Measurements from ENCODE around the gene HAAO.
"Not testable (repeated sequence)": the region's sequence is repeated elsewhere in the genome, so short reads cannot be mapped to it uniquely, and the experiment has no call there.

The HAAO gene

DNA sequence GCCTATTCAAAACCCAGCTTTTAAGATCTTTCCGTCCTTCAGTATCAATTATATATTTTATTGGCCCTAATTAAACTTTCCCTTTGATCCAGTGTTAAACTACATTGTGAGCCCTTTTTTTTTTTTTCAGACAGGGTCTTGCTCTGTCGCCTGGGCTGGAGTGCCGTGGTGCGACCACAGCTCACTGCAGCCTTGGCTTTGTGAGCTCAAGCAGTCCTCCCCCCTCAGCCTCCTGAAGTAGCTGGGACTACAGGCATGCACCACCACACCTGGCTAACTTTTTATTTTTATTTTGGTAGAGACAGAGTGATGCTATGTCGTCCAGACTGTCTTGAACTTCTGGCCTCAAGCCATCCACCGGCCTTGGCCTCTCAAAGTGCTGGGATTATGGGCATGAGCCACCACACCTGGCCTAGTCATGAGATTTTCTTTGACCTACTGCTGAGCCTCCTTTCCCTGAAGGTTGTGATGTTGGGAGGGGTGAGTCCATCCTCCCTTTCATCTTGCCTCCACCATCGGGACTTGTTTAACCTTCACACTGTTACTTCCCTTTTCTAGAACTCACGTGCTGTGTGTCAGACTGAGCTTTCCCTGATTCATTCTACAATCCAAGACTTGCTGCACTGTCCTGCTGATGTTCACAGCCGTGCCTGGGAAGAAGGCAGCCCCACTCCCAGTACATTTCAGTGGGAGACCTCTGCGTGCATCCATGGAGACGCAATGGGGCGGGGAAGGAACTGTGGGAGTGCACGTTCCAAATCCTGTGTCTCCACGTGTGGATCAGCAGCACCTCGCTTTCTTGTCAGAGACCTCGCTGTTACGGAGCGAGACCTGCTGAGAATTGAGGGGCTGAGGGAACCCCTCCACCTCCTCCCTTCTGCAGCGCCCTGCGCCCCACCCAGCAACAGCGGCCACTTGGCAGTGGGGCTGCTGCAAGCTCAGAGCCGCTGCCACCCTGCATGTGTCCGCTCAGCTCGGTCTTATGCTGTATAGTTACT is 39.3 kb downstream of the HAAO start:
- DNase-seq (ENCODE audit: low read depth in 2 of 2, low spot score in 1 of 2): no peak

- no peak for DNase-seq (ENCODE audit: low read depth in 2 of 2, low spot score in 1 of 2)
Measured at GRCh38 chr2:42752314-42752713, 40.1 kb downstream of the HAAO start.

GRCh38 chr2:42748840-42749239 is 43.5 kb downstream of the HAAO start:
- no peak for DNase-seq (ENCODE audit: low read depth in 2 of 2, low spot score in 1 of 2)

DNA sequence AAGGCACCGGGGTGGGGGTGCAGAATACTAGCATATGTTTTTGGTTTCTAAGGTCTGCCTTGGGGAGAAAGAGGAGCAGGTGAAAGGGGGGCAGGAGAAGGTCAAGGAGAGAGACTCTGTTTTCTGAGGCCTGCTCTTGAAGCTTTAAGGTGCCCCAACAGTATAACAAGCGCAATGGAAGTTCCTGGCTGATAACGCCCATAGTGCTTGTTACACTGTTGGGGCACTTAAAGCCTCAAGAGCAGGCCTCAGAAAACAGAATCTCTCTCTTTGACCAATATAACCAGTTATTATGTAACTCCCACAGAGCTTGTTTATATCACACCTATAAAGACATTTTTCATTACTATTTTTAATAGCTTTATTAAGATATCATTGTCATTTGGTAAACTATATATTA is 45.0 kb downstream of the HAAO start:
- no peak for DNase-seq (ENCODE audit: low read depth in 2 of 2, low spot score in 1 of 2)

- DNase-seq (ENCODE audit: low read depth in 2 of 2, low spot score in 1 of 2): no peak
Measured at GRCh38 chr2:42744545-42745082, 47.8 kb downstream of the HAAO start.

GRCh38 chr2:42743659-42743990 is 48.8 kb downstream of the HAAO start:
- DNase-seq (ENCODE audit: low read depth in 2 of 2, low spot score in 1 of 2): no peak

DNA sequence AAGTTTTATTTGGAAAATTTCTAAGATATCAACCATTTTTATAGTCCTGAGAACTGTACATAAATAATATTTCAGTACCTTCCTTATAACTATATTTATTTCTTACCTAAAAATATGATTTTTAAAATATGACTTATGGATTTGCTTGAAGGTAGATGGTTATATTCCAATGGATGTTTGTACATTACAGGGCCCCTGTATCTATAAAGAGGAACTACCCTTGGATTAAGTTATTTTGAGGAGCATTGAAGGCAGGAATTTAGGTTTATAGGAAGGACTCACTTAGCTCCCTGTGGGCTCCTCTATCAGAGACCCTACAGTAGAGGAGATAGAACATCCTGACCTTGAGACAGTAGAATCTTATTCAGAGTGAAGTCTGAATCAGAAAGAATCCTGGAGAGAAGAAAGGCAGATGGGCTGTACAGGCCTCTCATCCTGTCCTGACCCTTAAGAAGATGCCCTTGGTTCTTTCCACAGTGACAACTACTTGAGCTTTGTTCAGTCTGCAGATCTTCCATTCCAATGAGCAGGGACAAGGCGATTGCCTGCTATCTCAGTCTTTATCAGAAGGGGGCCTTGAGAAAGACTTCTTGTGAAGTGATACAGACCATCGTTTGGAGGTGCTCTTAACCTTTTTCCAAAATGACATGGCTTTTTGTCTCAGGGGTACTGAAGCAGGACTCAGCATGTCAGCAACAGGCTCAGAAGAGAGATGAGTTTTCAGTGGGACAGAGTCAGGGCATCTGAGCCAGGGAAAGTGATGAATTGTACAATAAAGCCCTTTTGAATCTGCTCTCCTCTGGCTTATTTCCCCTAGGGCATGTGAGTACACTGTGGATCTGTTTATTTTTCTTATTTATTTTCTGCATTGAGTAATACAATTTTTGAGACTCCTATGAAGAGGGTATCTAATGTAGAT is 49.4 kb downstream of the HAAO start:
- no peak for DNase-seq (ENCODE audit: low read depth in 2 of 2, low spot score in 1 of 2)

- DNase-seq (ENCODE audit: low read depth in 2 of 2, low spot score in 1 of 2): no peak
Measured at GRCh38 chr2:42741140-42741539, 51.2 kb downstream of the HAAO start.

DNA sequence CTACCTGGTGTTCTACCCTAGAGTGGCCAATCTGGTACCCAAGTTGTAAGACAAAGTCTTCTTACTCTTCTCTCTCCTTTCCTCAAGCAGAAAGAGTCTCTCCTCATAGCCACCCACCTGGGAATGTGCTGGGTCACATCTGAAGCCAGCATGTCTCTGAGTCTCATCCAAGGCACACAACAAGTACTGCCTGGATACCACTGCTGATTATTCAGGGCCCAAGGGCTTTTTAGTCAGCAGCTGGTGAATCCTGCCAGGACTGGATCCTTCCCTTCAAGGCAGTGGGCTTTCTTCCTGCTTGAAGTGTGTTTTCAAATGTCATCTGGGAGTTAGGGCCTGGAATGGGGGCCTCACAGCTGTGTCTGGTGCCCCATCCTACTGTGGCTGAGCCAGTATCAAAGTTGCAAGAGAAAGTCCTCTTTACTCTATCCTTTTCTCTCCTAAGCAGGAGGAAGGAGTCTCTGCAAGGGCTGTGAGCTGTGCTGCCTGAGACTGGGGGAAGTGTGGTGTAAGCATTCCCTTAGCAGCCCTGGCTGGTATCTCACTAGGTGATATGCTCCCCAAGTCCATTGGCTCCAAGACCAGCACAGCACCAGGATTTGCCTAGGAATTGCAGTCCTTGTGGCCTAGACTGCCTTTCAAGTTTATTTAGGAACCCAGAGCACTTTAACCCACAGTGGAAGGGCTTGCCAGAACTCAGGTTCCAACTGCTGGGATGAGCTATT is 55.6 kb downstream of the HAAO start:
- no peak for DNase-seq (ENCODE audit: low read depth in 2 of 2, low spot score in 1 of 2)

DNA sequence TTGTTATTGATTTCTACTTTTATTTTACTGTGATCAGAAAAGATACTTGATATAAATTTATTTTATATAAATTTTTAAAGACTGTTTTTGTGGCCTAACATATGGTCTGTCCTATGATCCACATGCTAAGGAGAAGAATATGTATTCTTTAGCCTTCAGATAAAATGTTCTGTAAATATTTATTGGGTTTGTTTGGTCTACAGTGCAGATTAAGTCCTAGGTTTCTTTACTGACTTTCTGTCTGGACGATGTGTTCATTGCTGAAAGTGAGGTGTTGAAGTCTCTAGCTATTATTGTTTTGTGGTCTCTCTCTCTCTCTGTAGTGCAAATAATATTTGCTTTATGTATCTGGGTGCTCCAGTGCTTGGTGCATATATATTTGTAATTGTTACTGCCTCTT is 58.5 kb downstream of the HAAO start:
- DNase-seq (ENCODE audit: low read depth in 2 of 2, low spot score in 1 of 2): no peak

GRCh38 chr2:42731316-42731715 is 61.1 kb downstream of the HAAO start:
- not testable (repeated sequence) for DNase-seq (ENCODE audit: low read depth in 2 of 2, low spot score in 1 of 2)

DNA sequence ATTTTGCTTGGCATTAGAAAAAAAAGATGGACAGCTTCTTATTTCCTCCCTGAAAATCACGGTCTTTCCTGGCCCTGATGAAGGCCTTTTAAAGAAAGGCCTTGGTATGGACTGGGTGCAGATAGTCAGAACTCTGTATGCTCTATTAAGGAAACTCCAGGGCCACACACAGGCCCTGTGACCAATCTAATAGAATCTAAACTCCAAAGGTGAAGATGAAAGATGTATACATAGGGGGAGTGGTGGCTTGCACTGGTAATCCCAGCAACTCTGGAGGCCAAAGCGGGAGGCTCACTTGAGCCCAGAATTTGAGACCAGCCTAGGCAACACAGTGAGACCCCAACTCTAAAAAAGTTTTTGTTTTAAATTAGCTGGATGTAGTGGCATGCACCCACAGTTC is 65.7 kb downstream of the HAAO start:
- no peak for DNase-seq (ENCODE audit: low read depth in 2 of 2, low spot score in 1 of 2)

- DNase-seq (ENCODE audit: low read depth in 2 of 2, low spot score in 1 of 2): no peak
Measured at GRCh38 chr2:42725657-42726056, 66.7 kb downstream of the HAAO start.

DNA sequence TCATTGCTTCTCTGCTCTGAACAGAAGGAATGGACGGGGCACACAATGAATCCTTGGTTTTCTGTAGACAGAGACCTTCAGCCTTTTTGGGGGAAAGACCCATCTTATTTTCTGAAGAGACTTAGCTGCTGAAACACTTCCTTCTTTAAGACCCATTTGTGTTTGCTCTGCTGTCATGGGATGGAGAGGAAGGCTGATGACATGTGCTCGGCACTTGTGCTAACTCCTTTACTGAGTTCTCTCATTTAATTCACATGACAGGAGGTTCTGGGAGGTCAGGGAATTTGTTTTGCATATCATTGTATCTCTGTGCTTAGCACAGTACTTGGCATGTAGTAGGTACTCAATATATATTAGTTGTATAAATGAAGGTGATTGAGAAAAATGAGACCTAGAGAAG is 67.5 kb downstream of the HAAO start:
- no peak for DNase-seq (ENCODE audit: low read depth in 2 of 2, low spot score in 1 of 2)

- DNase-seq (ENCODE audit: low read depth in 2 of 2, low spot score in 1 of 2): no peak
Measured at GRCh38 chr2:42723465-42723864, 68.9 kb downstream of the HAAO start.

DNA sequence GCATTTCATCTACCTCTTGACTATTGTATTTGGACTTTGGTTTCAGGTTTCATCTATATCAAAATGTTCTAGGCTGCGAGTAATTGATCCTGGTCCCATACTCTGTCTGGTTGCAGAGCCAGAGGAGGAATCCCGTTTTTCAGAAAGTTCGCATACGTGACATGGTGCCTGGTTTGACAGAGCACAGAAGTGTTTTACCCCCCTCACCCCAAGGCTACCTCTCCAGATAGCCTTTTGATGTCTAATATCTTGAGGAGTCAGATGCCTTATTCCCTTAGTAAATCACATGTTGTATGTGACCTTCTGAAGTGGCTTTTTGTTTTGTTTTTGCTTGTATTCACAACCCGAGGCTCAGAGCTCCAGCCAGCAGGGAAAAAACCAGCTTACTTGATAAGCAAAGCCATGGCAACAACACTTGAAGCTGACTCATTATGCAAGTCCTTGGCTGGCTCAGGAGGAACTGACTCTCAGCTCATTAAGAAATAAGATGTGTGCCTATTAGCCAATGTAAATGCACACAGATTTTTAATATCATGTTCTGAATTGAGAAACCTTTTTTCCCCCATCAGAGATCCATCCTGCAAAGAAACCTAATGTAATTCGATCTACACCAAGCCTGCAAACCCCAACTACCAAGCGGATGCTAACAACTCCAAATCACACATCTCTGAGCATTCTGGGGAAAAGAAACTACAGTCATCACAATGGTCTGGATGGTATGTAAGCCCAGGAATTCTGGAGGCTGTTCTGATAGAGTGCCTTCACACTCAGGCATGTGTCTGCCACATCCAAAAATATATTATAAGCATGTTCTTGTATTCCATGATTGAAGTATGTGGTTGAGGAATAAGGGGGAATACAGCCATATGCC is 69.8 kb downstream of the HAAO start:
- DNase-seq (ENCODE audit: low read depth in 2 of 2, low spot score in 1 of 2): no peak

GRCh38 chr2:42721898-42722297 is 70.5 kb downstream of the HAAO start:
- no peak for DNase-seq (ENCODE audit: low read depth in 2 of 2, low spot score in 1 of 2)
